ENCODE measurements around the gene CHD9.

GRCh38 chr16:53191413-53191812 lies 136.6 kb downstream of the CHD9 start:
- TF ChIP-seq CTCF (IDR thresholded peaks at IDR 0.05) = no peak
- no peak for TF ChIP-seq POLR2A (IDR thresholded peaks at IDR 0.05; ENCODE audit: low read depth)
- no peak for TF ChIP-seq POLR2AphosphoS5 (IDR thresholded peaks at IDR 0.05)
- no peak for TF ChIP-seq EP300 (IDR thresholded peaks at IDR 0.05)
